Fibroblast of pulmonary artery (primary cell): ENCODE results near the gene DENND6B.
A peak's percentile ranks its signal among the peaks of the same experiment; 100 is the strongest.
"Not testable (repeated sequence)": the region's sequence is repeated elsewhere in the genome, so short reads cannot be mapped to it uniquely, and the experiment has no call there.

Source experiments
- DNase-seq: peaks from one replicate; pipeline ENCODE4 v3.0.0-alpha.2; 2010; ENCODE audit warnings: low read depth
- H3K4me3 ChIP-seq: replicated peaks from 2 replicates; pipeline ENCODE4 v1.5.1; 2011; ENCODE audit warnings: low read depth, mild to moderate bottlenecking, control low read depth, low read length, moderate library complexity
- TF ChIP-seq, protein P1 (sequence below): IDR thresholded peaks from 2 replicates; pipeline ENCODE4 v1.5.1; 2011; ENCODE audit warnings: mild to moderate bottlenecking, control low read depth, low read length, inconsistent platforms; ENCODE audit errors: missing control alignments

DENND6B gene, protein sequence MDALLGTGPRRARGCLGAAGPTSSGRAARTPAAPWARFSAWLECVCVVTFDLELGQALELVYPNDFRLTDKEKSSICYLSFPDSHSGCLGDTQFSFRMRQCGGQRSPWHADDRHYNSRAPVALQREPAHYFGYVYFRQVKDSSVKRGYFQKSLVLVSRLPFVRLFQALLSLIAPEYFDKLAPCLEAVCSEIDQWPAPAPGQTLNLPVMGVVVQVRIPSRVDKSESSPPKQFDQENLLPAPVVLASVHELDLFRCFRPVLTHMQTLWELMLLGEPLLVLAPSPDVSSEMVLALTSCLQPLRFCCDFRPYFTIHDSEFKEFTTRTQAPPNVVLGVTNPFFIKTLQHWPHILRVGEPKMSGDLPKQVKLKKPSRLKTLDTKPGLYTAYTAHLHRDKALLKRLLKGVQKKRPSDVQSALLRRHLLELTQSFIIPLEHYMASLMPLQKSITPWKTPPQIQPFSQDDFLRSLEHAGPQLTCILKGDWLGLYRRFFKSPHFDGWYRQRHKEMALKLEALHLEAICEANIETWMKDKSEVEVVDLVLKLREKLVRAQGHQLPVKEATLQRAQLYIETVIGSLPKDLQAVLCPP

DNA sequence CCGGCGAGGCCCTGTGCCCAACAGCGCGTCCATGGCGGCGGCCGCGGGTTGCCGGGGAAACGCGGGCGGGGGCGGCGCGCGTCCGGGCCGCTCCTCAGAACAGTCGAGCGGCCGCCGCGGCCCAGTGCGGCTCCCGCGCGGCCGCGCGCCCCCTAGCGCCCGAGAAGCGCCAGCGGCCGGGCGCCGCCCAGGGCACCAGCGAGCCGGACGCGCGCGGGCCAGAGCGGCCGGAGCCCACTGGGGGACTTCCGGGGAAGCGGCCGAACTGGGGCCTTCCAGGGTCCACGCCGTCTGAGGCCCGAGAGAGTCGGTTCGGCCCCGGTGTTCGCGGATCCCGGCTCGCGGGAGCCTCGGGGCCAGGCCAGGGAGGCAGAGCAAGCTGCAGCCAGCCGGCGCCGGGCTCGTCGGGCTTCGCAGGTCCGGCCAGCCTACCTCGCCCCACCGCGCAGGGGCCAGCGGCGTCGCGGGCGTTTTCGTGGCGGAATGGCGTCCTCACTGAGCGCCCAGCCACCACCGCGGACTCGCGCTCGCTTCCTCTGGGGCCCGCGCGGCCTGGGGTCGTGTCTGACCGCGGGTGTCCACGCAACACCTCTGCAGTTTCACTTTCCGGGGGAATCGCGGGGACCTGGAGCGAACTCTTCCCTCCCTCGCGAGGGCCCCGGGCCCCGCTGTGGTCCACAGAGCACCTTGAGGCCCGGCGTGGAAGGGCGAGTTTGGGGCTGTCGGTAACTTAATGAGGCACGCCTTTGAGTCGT is at the start of gene DENND6B:
TSS of gene DENND6B (minus strand) at position 57 of the 755 bp plus-strand sequence. CDS start at position 33, 24 bp downstream.
- DNase-seq, result peak; percentile 77
- TF ChIP-seq, protein P1, sequence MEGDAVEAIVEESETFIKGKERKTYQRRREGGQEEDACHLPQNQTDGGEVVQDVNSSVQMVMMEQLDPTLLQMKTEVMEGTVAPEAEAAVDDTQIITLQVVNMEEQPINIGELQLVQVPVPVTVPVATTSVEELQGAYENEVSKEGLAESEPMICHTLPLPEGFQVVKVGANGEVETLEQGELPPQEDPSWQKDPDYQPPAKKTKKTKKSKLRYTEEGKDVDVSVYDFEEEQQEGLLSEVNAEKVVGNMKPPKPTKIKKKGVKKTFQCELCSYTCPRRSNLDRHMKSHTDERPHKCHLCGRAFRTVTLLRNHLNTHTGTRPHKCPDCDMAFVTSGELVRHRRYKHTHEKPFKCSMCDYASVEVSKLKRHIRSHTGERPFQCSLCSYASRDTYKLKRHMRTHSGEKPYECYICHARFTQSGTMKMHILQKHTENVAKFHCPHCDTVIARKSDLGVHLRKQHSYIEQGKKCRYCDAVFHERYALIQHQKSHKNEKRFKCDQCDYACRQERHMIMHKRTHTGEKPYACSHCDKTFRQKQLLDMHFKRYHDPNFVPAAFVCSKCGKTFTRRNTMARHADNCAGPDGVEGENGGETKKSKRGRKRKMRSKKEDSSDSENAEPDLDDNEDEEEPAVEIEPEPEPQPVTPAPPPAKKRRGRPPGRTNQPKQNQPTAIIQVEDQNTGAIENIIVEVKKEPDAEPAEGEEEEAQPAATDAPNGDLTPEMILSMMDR, result no peak
- H3K4me3 ChIP-seq, result peak within 1 kb of the TSS; percentile 59

DNA sequence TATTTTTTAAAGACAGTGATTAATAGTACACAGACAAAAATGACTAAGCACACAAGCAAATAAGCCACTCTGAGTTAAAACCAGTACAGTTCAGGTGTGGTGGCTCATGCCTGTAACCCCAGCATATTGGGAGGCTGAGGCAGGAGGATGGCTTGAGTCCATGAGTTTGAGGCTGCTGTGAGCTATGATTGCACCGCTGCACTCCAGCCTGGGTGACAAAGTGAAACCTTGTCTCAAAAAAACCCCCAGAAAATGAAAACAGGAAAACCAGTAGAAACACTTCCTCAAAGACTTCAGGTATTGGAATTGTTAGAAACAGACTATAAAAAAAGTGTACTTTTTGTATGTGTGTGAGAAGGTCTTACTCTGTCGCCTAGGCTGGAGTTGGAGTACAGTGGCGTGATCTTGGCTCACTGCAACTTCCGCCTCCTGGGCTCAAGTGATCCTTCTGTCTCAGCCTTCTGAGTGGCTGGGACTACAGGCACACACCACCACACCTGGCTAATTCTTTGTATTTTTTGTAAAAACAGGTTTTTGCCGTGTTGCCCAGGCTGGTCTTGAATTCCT is 49.4 kb upstream of the DENND6B start:
- TF ChIP-seq, protein P1, result no peak
- DNase-seq, result no peak
- H3K4me3 ChIP-seq, result no peak overlapping the region

DNA sequence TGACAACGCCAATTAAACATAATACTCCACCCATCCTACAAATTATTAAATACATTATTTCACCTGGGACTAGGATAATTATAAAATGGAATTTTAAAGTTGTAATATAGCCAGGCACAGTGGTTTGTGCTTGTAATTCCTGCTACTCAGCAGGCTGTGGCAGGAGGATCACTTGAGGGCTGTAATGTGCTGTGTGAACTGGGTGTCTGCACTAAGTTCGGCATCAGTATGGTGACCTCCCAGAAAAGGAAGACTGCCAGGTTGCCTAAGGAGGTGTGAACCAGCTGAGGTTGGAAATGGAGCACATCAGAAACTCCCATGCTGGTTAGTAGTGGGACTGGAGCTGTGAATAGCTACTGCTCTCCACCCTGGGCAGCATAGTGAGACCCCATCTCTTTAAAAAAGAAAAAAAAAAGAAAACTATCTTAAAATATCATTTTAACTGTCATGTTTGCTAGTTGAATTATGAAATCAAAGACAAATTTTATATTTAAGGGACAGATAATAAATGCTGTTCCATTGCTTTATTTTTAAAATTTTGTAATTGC is 44.4 kb upstream of the DENND6B start:
- no peak for DNase-seq
- no peak overlapping the region for H3K4me3 ChIP-seq
- TF ChIP-seq, protein P1, result no peak

DNA sequence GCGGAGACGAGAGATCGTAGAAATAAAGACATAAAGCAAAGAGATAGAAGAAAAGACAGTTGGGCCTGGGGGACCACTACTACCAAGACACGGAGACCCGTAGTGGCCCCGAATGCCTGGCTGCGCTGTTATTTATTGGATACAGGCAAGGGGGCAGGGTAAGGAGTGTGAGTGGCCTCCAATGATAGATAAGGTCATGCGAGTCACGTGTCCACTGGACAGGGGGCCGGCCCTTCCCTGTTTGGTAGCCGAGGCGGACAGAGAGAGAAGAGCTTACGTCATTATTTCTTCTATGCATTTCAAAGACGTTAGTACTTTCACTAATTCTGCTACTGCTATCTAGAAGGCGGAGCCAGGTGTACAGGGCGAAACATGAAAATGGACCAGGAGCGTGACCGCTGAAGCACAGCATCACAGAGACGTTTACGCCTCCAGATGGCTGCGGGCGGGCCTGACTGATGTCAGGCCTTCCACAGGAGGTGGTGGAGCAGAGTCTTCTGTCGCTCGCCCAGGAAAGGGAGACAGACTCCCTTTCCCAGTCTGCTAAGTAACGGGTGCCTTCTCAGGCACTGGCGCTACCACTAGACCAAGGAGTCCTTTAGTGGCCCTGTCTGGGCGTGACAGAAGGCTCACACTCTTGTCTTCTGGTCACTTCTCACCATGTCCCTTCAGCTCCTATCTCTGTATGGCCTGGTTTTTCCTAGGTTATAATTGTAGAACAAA is 41.1 kb upstream of the DENND6B start:
- H3K4me3 ChIP-seq, result no peak overlapping the region
- no peak for DNase-seq
- TF ChIP-seq, protein P1, result no peak

DNA sequence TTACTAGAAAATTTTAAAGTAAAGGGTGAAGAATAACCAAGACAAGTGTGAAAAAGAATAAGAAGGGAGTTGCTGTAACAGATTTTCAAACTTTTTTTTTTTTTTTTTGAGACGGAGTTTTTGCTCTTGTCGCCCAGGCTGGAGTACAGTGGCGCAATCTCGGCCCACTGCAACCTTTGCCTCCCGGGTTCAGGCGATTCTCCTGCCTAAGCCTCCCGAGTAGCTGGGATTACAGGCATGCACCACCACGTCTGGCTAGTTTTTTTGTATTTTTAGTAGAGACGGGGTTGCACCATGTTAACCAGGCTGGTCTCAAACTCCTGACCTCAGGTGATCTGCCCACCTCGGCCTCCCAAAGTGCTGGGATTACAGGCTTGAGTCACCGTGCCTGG is 37.0 kb upstream of the DENND6B start:
- H3K4me3 ChIP-seq, DNase-seq: not testable (repeated sequence)

DNA sequence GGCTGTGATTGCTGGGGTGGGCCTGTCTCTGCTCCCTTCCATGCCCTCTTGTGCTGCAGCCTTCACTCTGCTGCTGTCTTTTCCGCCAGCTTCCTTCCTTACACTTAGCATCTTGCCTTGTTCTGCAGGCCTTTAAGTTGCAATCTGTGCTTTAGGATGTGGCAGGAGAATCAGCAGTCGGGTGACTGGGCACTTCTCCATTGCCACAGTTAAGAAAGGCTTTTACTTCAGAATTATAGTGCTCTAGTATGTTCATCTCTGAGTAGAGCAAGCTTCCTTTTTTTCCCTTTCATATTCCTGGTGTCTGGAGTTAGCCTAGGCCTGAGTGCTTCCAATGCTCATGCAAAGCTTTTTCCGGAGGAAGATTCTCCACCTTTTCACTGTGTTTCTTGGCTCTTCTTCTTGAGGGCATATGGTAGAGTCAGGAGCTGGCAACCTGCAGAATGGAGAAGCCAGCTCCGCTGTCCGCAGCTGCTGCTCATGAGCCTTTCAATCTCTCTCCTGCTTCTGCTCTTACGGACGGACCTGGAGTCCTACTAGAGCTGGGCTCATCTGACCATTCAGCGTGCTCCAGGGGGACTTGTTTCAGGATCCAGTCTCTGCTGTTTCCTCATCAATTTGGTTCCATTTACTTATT is 36.5 kb upstream of the DENND6B start:
- no peak overlapping the region for H3K4me3 ChIP-seq
- DNase-seq, result no peak
- TF ChIP-seq, protein P1, result no peak
